Trophoblast cell (in vitro differentiated cells and primary cell): Measurements from ENCODE around the gene TBC1D2.
A peak's percentile ranks its signal among the peaks of the same experiment; 100 is the strongest.

Source experiments
- DNase-seq, 2 donors: peaks; one replicate each; pipeline ENCODE4 v3.0.0-alpha.2; 2016
- H2AFZ ChIP-seq: 2 replicates; pipeline ENCODE4 v1.6.1; 2013; ENCODE audit warnings: low read length, moderate library complexity, mild to moderate bottlenecking; ENCODE audit not compliant: insufficient read depth, poor library complexity
- H2AK5ac ChIP-seq: 2 replicates; pipeline ENCODE4 v1.6.1; 2013; ENCODE audit warnings: mild to moderate bottlenecking, low read length
- H2BK120ac ChIP-seq: 2 replicates; pipeline ENCODE4 v1.6.1; 2013; ENCODE audit warnings: low read length, mild to moderate bottlenecking, moderate library complexity; ENCODE audit not compliant: insufficient read depth, poor library complexity
- H2BK12ac ChIP-seq: 2 replicates; pipeline ENCODE4 v1.6.1; 2013; ENCODE audit warnings: mild to moderate bottlenecking, low read length, moderate library complexity
- H2BK5ac ChIP-seq: 2 replicates; pipeline ENCODE4 v1.6.1; 2013; ENCODE audit warnings: low read length, low read depth, moderate library complexity, mild to moderate bottlenecking; ENCODE audit not compliant: poor library complexity
- H3K14ac ChIP-seq: 2 replicates; pipeline ENCODE4 v1.6.1; 2013; ENCODE audit warnings: mild to moderate bottlenecking, low read length
- H3K18ac ChIP-seq: 2 replicates; pipeline ENCODE4 v1.6.1; 2013; ENCODE audit warnings: mild to moderate bottlenecking, low read length
- H3K23ac ChIP-seq: 2 replicates; pipeline ENCODE4 v1.6.1; 2013; ENCODE audit warnings: low read length
- H3K27ac ChIP-seq: 2 replicates; pipeline ENCODE4 v1.5.1; 2013; ENCODE audit warnings: low read depth, mild to moderate bottlenecking, inconsistent platforms, low read length, moderate library complexity
- H3K27me3 ChIP-seq: 2 replicates; pipeline ENCODE4 v1.6.1; 2013; ENCODE audit warnings: inconsistent platforms, mild to moderate bottlenecking, low read length, moderate library complexity; ENCODE audit not compliant: insufficient read depth
- H3K36me3 ChIP-seq, 2 experiments: 1 replicate in 1 of 2; 2 replicates in 1 of 2; pipeline ENCODE4 v1.6.1; 2013; ENCODE audit warnings: low read length in 2 of 2, mild to moderate bottlenecking in 2 of 2, moderate library complexity in 1 of 2; ENCODE audit not compliant: insufficient read depth in 2 of 2, control insufficient read depth in 1 of 2
- H3K4ac ChIP-seq: 2 replicates; pipeline ENCODE4 v1.6.1; 2013; ENCODE audit warnings: low read depth, mild to moderate bottlenecking, low read length, moderate library complexity
- H3K4me1 ChIP-seq, 2 experiments: 1 replicate in 1 of 2; 2 replicates in 1 of 2; pipeline ENCODE4 v1.6.1; 2013; ENCODE audit warnings: low read length in 2 of 2, mild to moderate bottlenecking in 2 of 2, moderate library complexity in 1 of 2; ENCODE audit not compliant: insufficient read depth in 2 of 2, control insufficient read depth in 1 of 2
- H3K4me2 ChIP-seq: 2 replicates; pipeline ENCODE4 v1.6.1; 2013; ENCODE audit warnings: inconsistent platforms, mild to moderate bottlenecking, low read length, moderate library complexity
- H3K4me3 ChIP-seq: 2 replicates; pipeline ENCODE4 v1.5.1; 2013; ENCODE audit warnings: mild to moderate bottlenecking, low read depth, low read length, inconsistent platforms
- H3K79me1 ChIP-seq: one replicate; pipeline ENCODE4 v1.6.1; 2013; ENCODE audit warnings: low read length
- H3K79me2 ChIP-seq: 2 replicates; pipeline ENCODE4 v1.6.1; 2013; ENCODE audit warnings: low read length, mild to moderate bottlenecking; ENCODE audit not compliant: control insufficient read depth, insufficient read depth, poor library complexity
- H3K9ac ChIP-seq: 2 replicates; pipeline ENCODE4 v1.6.1; 2013; ENCODE audit warnings: mild to moderate bottlenecking, low read length
- H3K9me3 ChIP-seq: 2 replicates; pipeline ENCODE4 v1.6.1; 2013; ENCODE audit warnings: low read depth, mild to moderate bottlenecking, control low read depth, inconsistent platforms, low read length; ENCODE audit not compliant: insufficient read depth
- H4K12ac ChIP-seq: 2 replicates; pipeline ENCODE4 v1.6.1; 2013; ENCODE audit warnings: low read depth, mild to moderate bottlenecking, low read length, moderate library complexity
- H4K8ac ChIP-seq: 2 replicates; pipeline ENCODE4 v1.6.1; 2013; ENCODE audit warnings: low read depth, mild to moderate bottlenecking, low read length, moderate library complexity
- H4K91ac ChIP-seq: one replicate; pipeline ENCODE4 v1.6.1; 2013; ENCODE audit warnings: low read depth, mild to moderate bottlenecking, low read length, moderate library complexity
- WGBS: extraction: QIAGEN DNeasy Blood & Tissue Kit; methylation state at CpG from one replicate; pipeline ENCODE4 v1.1.7; 2013; ENCODE audit warnings: missing lambda C conversion rate; ENCODE audit not compliant: insufficient read length, insufficient coverage; ENCODE audit errors: extremely low coverage; 5-methylcytosine and 5-hydroxymethylcytosine counted together

TBC1D2 gene

DNA sequence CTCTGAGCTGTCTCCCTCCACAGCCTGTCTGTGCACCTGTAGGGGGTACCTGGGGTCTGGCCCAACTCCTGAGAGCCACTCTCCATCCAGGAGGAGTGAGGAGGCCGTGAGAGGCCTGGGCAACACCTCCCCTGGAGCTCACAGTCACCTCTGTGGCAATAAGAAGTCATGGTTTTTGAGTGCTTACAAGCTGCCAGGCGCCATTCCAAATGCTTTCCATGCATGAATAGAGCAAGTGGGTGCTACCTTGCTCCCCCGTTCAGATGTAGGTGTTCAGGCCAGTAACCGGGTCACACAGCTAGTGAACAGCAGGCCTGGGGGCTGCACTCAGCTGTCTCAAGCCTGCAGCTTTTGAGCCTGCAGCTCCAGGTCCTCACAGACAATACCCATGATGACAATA is 93.6 kb downstream of the TBC1D2 start:
- H3K27me3 ChIP-seq, result no peaks in the 10 kb centered on the region
- H2BK5ac ChIP-seq, result no peak overlapping the region
- no peak overlapping the region for H3K4me2 ChIP-seq
- peak overlapping the region; percentile 9 for H3K4ac ChIP-seq
- H3K4me3 ChIP-seq, result no peak overlapping the region
- no peak overlapping the region for H3K9ac ChIP-seq
- peaks cover 5 to 13% of the 10 kb centered on the region in 2 experiments for H3K36me3 ChIP-seq
- peaks cover 6% of the 10 kb centered on the region for H3K79me2 ChIP-seq
- H3K23ac ChIP-seq, result no peak overlapping the region
- H2BK12ac ChIP-seq, result no peak overlapping the region
- peaks cover 3 to 5% of the 10 kb centered on the region in 2 experiments for H3K4me1 ChIP-seq
- peak overlapping the region; percentile 18 for H3K18ac ChIP-seq
- H2AK5ac ChIP-seq, result no peak overlapping the region
- H3K27ac ChIP-seq, result no peak overlapping the region
- no peak overlapping the region for H4K12ac ChIP-seq
- H2BK120ac ChIP-seq, result no peak overlapping the region
- no peaks in the 10 kb centered on the region for H3K79me1 ChIP-seq
- no peak for DNase-seq
- WGBS, result no CpG with 5 or more reads among the region's 4 CpGs
- no peak overlapping the region for H4K91ac ChIP-seq
- no peak overlapping the region for H4K8ac ChIP-seq
- no peak overlapping the region for H2AFZ ChIP-seq
- no peaks in the 10 kb centered on the region for H3K9me3 ChIP-seq
- H3K14ac ChIP-seq, result no peak overlapping the region

DNA sequence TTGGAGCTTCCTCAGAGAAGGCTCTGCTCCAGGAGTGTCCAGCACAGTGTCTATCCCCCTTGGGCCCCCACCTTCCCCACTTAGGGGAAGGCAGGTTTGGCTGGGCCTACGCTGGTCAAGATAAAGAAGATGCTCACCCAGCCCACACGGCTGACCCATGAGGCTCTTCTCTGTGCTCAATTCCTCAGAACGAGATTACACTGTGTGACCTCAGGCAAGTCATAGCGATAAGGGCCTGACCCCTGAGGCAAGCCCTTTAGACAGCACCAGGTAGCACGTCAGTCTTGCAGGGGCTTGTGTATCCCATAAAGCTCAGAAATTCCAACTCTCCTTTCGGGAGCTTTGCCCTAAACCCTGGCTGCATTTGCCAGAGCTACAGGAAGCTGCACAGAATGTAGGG is 95.7 kb downstream of the TBC1D2 start:
- Histone ChIP-seq H3K4me1 (peaks cover 3 to 5% of the 10 kb centered on the region in 2 experiments), H3K14ac (no peak overlapping the region), H3K9me3 (no peaks in the 10 kb centered on the region), H2BK120ac (no peak overlapping the region), H3K23ac (no peak overlapping the region), H2BK12ac (no peak overlapping the region), H3K4me2 (no peak overlapping the region), H2AK5ac (no peak overlapping the region), H3K79me2 (peaks cover 3% of the 10 kb centered on the region), H4K91ac (no peak overlapping the region), H3K36me3 (peaks cover 5 to 17% of the 10 kb centered on the region in 2 experiments), H3K27ac (no peak overlapping the region), H2AFZ (no peak overlapping the region), H3K4ac (no peak overlapping the region), H3K4me3 (no peak overlapping the region), H3K27me3 (no peaks in the 10 kb centered on the region), H2BK5ac (no peak overlapping the region), H4K8ac (no peak overlapping the region), H3K79me1 (no peaks in the 10 kb centered on the region), H3K18ac (peak overlapping the region; percentile 42), H4K12ac (no peak overlapping the region), H3K9ac (no peak overlapping the region)
- DNase-seq, result peak; percentile 90 to 93
- WGBS, result no CpG with 5 or more reads among the region's 6 CpGs

DNA sequence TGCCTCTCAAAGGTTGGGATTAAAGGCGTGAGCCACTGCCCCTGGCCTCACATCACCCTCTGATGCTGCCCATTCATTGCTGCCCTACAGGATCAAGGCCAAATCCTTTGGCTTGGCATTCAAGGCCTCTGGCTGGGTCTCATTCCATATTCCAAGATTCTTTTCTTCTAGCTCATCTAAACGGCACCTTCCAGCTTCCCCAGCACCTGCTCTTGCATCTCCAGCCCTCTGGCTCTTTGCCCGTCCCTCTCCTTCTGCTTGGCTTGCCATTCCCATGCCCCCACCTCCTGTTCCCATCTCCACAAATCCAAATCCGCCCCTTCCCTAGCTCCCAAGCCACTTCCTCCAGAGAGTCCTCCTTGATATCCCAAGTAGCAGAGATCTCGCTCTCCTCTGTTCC is 96.1 kb downstream of the TBC1D2 start:
- H2BK5ac ChIP-seq, result no peak overlapping the region

DNA sequence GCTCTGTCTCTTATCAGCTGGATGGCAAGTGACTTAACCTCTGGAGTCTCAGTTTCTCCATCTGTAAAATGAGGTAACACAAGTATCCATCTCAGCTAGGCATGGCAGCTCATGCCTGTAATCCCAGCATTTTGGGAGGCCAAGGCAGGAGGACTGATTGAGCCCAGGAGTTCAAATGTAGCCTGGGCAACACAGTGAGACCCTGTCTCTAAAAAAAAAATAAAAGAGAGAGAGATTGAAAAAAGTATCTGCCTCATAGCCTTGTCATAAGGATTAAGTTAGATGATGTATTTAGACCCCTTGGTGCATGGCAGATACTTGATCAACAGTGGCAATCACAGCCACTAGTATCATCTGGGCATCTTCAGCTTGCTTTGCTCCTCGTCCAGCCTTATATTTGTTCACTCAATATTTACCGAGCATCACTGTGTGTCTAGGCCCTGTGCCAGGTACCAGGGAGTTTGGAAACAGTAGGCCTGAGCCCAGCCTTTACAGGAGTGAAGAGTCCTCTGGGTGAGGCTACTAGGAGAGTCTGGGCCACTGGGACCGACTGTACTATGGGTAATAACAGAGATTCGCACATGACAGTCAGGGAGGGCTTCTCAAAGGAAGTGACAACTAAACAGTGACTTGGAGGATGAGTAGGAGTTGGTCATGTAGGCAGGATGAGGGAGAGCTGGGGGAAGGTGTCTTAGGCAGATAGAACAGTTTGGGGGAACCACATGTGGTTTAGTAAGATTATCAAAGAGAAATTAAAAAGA is 97.2 kb downstream of the TBC1D2 start:
- Histone ChIP-seq H4K8ac (no peak overlapping the region), H3K4me3 (no peak overlapping the region), H3K27ac (no peak overlapping the region), H3K79me1 (no peaks in the 10 kb centered on the region), H2AK5ac (no peak overlapping the region), H3K18ac (no peak overlapping the region), H3K9ac (no peak overlapping the region), H3K27me3 (no peaks in the 10 kb centered on the region), H3K4me1 (peaks cover 3 to 5% of the 10 kb centered on the region in 2 experiments), H4K12ac (no peak overlapping the region), H3K4ac (no peak overlapping the region), H2BK12ac (no peak overlapping the region), H3K79me2 (peaks cover 2% of the 10 kb centered on the region), H3K36me3 (peaks cover 5 to 21% of the 10 kb centered on the region in 2 experiments), H4K91ac (no peak overlapping the region), H2AFZ (no peak overlapping the region), H2BK5ac (no peak overlapping the region), H3K9me3 (no peaks in the 10 kb centered on the region), H3K23ac (no peak overlapping the region), H3K14ac (no peak overlapping the region), H3K4me2 (no peak overlapping the region), H2BK120ac (no peak overlapping the region)
- no CpG with 5 or more reads among the region's 4 CpGs for WGBS
- no peak for DNase-seq

More for the DNA sequence above, 96.1 kb downstream of the TBC1D2 start:
- Histone ChIP-seq H3K4me3 (no peak overlapping the region), H3K9me3 (no peaks in the 10 kb centered on the region), H4K12ac (no peak overlapping the region), H3K18ac (peak overlapping the region; percentile 42), H3K4me1 (peaks cover 3 to 5% of the 10 kb centered on the region in 2 experiments), H3K79me2 (peaks cover 2% of the 10 kb centered on the region), H2BK120ac (no peak overlapping the region), H3K36me3 (peaks cover 5 to 18% of the 10 kb centered on the region in 2 experiments), H4K8ac (no peak overlapping the region), H3K4me2 (no peak overlapping the region), H2AK5ac (no peak overlapping the region), H2AFZ (no peak overlapping the region), H3K79me1 (no peaks in the 10 kb centered on the region), H3K23ac (no peak overlapping the region), H4K91ac (no peak overlapping the region), H3K27me3 (no peaks in the 10 kb centered on the region), H3K27ac (no peak overlapping the region), H3K14ac (no peak overlapping the region), H3K9ac (no peak overlapping the region), H3K4ac (peak overlapping the region; percentile 55), H2BK12ac (peak overlapping the region; percentile 25)
- peak; percentile 73 to 91 for DNase-seq
- WGBS, result no CpG with 5 or more reads among the region's 5 CpGs
